ENCODE measurements around the gene TP53TG5. TPM values are rescaled to one million over a fixed set of nuclear protein-coding genes. Genes with fewer than 3 reads are reported as not detected.
A peak's percentile ranks its signal among the peaks of the same experiment; 100 is the strongest.

The TP53TG5 gene
- total RNA-seq, 4 donors from 2014 or later, result 0.17 to 2.1 (median 1.1) TPM; not detected in 1

- Histone ChIP-seq H3K36me3 (peaks cover 0 to 7% (median 2%) of the 10 kb centered on the region in 4 donors), H3K27me3 (no peaks in the 10 kb centered on the region), H3K4me1 (peaks cover 85 to 100% (median 99%) of the 10 kb centered on the region in 4 donors), H3K27ac (replicated peaks in 1 of 4) (peak overlapping the region; percentile 93 to 97 (median 96)), H3K9me3 (no peaks in the 10 kb centered on the region), H3K4me3 (peak overlapping the region; percentile 39 to 80 (median 78))
- WGBS, result 9% methylated on average over 10 of the region's 16 CpGs
- no peak for DNase-seq (ENCODE audit: extremely low spot score)
- intact Hi-C loops (cut with DNase I), result no loop called here
- TF ChIP-seq EP300 (IDR thresholded peaks at IDR 0.05) (no peak), POLR2AphosphoS5 (IDR thresholded peaks at IDR 0.05) (peak; percentile 91 to 94), POLR2A (IDR thresholded peaks at IDR 0.05; ENCODE audit: low read depth) (peak; percentile 18)
These were observed 35.9 kb downstream of the TP53TG5 start for GRCh38 chr20:45341939-45342854.

GRCh38 chr20:45341579-45341938 lies 36.6 kb downstream of the TP53TG5 start:
- H3K27ac ChIP-seq (replicated peaks in 1 of 4), result peak overlapping the region; percentile 93 to 97 (median 96)
- H3K4me1 ChIP-seq, result peaks cover 86 to 100% (median 100%) of the 10 kb centered on the region in 4 donors
- 22% methylated on average over 3 of the region's 3 CpGs for WGBS
- H3K27me3 ChIP-seq, result no peaks in the 10 kb centered on the region
- peaks cover 0 to 7% (median 2%) of the 10 kb centered on the region in 4 donors for H3K36me3 ChIP-seq
- intact Hi-C loops (cut with DNase I), result no loop called here
- peak overlapping the region; percentile 39 to 80 (median 78) for H3K4me3 ChIP-seq
- TF ChIP-seq EP300 (IDR thresholded peaks at IDR 0.05) (no peak), CTCF (IDR thresholded peaks at IDR 0.05) (no peak), POLR2AphosphoS5 (IDR thresholded peaks at IDR 0.05) (no peak), POLR2A (IDR thresholded peaks at IDR 0.05; ENCODE audit: low read depth) (no peak)
- H3K9me3 ChIP-seq, result no peaks in the 10 kb centered on the region
- no peak for DNase-seq (ENCODE audit: extremely low spot score)

- Histone ChIP-seq H3K27me3 (no peaks in the 10 kb centered on the region), H3K36me3 (peaks cover 0 to 12% (median 3%) of the 10 kb centered on the region in 4 donors), H3K4me3 (no peak overlapping the region), H3K27ac (replicated peaks in 1 of 4) (peak overlapping the region; percentile 93 to 97 (median 96)), H3K4me1 (peaks cover 84 to 100% (median 100%) of the 10 kb centered on the region in 4 donors), H3K9me3 (no peaks in the 10 kb centered on the region)
- intact Hi-C loops (cut with DNase I), result no loop called here
- no peak for DNase-seq (ENCODE audit: extremely low spot score)
- TF ChIP-seq POLR2AphosphoS5 (IDR thresholded peaks at IDR 0.05) (no peak), EP300 (IDR thresholded peaks at IDR 0.05) (no peak), POLR2A (IDR thresholded peaks at IDR 0.05; ENCODE audit: low read depth) (no peak), CTCF (IDR thresholded peaks at IDR 0.05) (no peak)
- 67% methylated on average over 1 of the region's 1 CpG for WGBS
These were observed 37.2 kb downstream of the TP53TG5 start for GRCh38 chr20:45340951-45341350.

- no peaks in the 10 kb centered on the region for H3K27me3 ChIP-seq
- peaks cover 0 to 18% (median 8%) of the 10 kb centered on the region in 4 donors for H3K36me3 ChIP-seq
- DNase-seq (ENCODE audit: extremely low spot score), result no peak
- H3K27ac ChIP-seq (replicated peaks in 1 of 4), result peak overlapping the region; percentile 93 to 97 (median 96)
- no peak overlapping the region for H3K4me3 ChIP-seq
- TF ChIP-seq POLR2A (IDR thresholded peaks at IDR 0.05; ENCODE audit: low read depth), result no peak
- TF ChIP-seq CTCF (IDR thresholded peaks at IDR 0.05), result no peak
- TF ChIP-seq POLR2AphosphoS5 (IDR thresholded peaks at IDR 0.05), result no peak
- TF ChIP-seq EP300 (IDR thresholded peaks at IDR 0.05), result no peak
- intact Hi-C loops (cut with DNase I), result no loop called here
- peaks cover 79 to 100% (median 97%) of the 10 kb centered on the region in 4 donors for H3K4me1 ChIP-seq
- WGBS, result 61% methylated on average over 5 of the region's 5 CpGs
- H3K9me3 ChIP-seq, result no peaks in the 10 kb centered on the region
These were observed 37.8 kb downstream of the TP53TG5 start for GRCh38 chr20:45340236-45340847.

- 87% methylated on average over 2 of the region's 2 CpGs for WGBS
- no peak for DNase-seq (ENCODE audit: extremely low spot score)
- Histone ChIP-seq H3K27ac (replicated peaks in 1 of 4) (peak overlapping the region; percentile 93 to 97 (median 96)), H3K4me1 (peaks cover 73 to 97% (median 91%) of the 10 kb centered on the region in 4 donors), H3K4me3 (no peak overlapping the region), H3K27me3 (no peaks in the 10 kb centered on the region), H3K9me3 (no peaks in the 10 kb centered on the region), H3K36me3 (peaks cover 0 to 23% (median 13%) of the 10 kb centered on the region in 4 donors)
- intact Hi-C loops (cut with DNase I), result no loop called here
- TF ChIP-seq CTCF (IDR thresholded peaks at IDR 0.05) (no peak), POLR2A (IDR thresholded peaks at IDR 0.05; ENCODE audit: low read depth) (no peak), POLR2AphosphoS5 (IDR thresholded peaks at IDR 0.05) (no peak), EP300 (IDR thresholded peaks at IDR 0.05) (no peak)
These were observed 38.3 kb downstream of the TP53TG5 start for GRCh38 chr20:45339799-45340198.
